Gastroesophageal sphincter (tissue), 4 donors: ENCODE data around the gene MRPL22. TPM values are rescaled to one million over a fixed set of nuclear protein-coding genes. Genes with fewer than 3 reads are reported as not detected.
"Not testable (repeated sequence)": the region's sequence is repeated elsewhere in the genome, so short reads cannot be mapped to it uniquely, and the experiment has no call there.

ENCODE experiments used
- ATAC-seq: fragments of 150-250 bp; one replicate; pipeline ENCODE4 v1.9.1; 2016; ENCODE audit warnings: mild to moderate bottlenecking, moderate library complexity
- H3K27ac ChIP-seq, 4 donors: fragments of 200-600 bp; sonication (generic) in 3 of 4; 1 replicate in 3 of 4; 2 replicates in 1 of 4; pipeline ENCODE4 v1.5.1; 2016 to 2019
- H3K27me3 ChIP-seq: fragments of 200-600 bp; sonication (generic); one replicate; pipeline ENCODE4 v1.5.1; 2019
- H3K36me3 ChIP-seq, 2 donors: fragments of 200-600 bp; sonication (generic); one replicate each; pipeline ENCODE4 v1.5.1; 2019; ENCODE audit warnings: control low read depth in 1 of 2
- H3K4me1 ChIP-seq, 3 donors: fragments of 200-600 bp; sonication (generic); 1 replicate in 2 of 3; 2 replicates in 1 of 3; pipeline ENCODE4 v1.5.1; 2016 to 2019; ENCODE audit warnings: control low read depth in 2 of 3
- H3K4me3 ChIP-seq, 2 donors: fragments of 200-600 bp; sonication (generic); one replicate each; pipeline ENCODE4 v1.5.1; 2019; ENCODE audit warnings: mild to moderate bottlenecking in 1 of 2, moderate library complexity in 1 of 2
- H3K9me3 ChIP-seq, 3 donors: fragments of 200-600 bp; sonication (generic); one replicate each; pipeline ENCODE4 v1.5.1; 2017 to 2019; ENCODE audit warnings: control low read depth in 2 of 3
- EP300 ChIP-seq: sonication (generic); formaldehyde crosslinking; IDR thresholded peaks from one replicate; pipeline ENCODE4 v1.6.1; 2017; ENCODE audit warnings: antibody characterized with exemption, mild to moderate bottlenecking
- POLR2A ChIP-seq, 2 donors: fragments of 450-650 bp; IDR thresholded peaks; one replicate each; pipeline ENCODE4 v1.6.1; 2017; ENCODE audit warnings: antibody characterized with exemption in 2 of 2, mild to moderate bottlenecking in 2 of 2, moderate library complexity in 1 of 2
- POLR2AphosphoS5 ChIP-seq: sonication (generic); formaldehyde crosslinking; IDR thresholded peaks from one replicate; pipeline ENCODE4 v1.6.1; 2017; ENCODE audit warnings: antibody characterized with exemption
- WGBS, 2 donors: methylation state at CpG; one replicate each; pipeline ENCODE4 v1.1.5; 2018; ENCODE audit warnings: low coverage in 1 of 2; 5-methylcytosine and 5-hydroxymethylcytosine counted together
- total RNA-seq, 4 donors: library from RNA; depleted of rRNA; stranded (reverse); fragments of >200 nt; gene quantifications; one replicate each; pipeline ENCODE4 v1.1.0, GENCODE V29; 2016
- TF ChIP-seq, protein P1 (sequence below), 4 experiments: fragments of 200-600 bp in 2 of 4; fragments of 450-650 bp in 2 of 4; sonication (generic) in 1 of 4; IDR thresholded peaks; one replicate each; pipeline ENCODE4 v1.5.1; 2017 to 2019; ENCODE audit warnings: antibody characterized with exemption in 4 of 4, mild to moderate bottlenecking in 2 of 4, moderate library complexity in 2 of 4

Gene MRPL22
- total RNA-seq, 4 donors from 2014 or later, result 14.8 to 23.5 (median 20.5) TPM

DNA sequence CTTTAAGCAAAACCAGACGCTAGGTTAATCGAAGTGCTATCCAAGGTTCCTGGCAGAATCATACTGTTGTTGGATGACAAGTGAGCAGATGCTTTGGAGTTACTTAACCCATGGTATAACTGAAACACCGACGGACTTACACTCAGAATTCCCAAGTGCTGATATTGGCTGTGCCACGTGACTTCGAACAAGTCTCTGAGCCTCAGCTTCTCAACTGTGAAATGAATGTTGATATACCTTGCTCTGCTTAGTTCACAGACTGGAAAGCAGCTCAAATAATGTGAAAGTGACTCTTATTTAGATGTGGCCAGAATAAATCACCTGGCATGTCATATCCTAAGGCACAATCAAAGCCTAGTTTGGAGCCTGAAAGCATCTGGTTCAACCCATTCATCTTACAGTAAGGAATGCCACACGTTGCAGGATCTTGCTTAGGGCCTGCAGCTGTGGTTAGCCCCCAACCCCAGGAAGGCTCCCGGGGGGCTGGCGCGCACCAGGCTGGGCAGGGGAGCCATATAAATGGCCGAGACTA, 3.6 kb upstream of the MRPL22 start:
- peak overlapping the region; percentile 16 to 82 (median 78) for H3K27ac ChIP-seq
- WGBS, 2 donors, result 15 to 30% methylated on average over 5 to 7 of the region's 11 CpGs
- H3K4me3 ChIP-seq, result peak overlapping the region; percentile 69 to 80
- peaks cover 0 to 40% (median 13%) of the 10 kb centered on the region in 3 donors for H3K4me1 ChIP-seq
- no peaks in the 10 kb centered on the region for H3K9me3 ChIP-seq
- no peaks in the 10 kb centered on the region for H3K27me3 ChIP-seq
- no peak for ATAC-seq
- H3K36me3 ChIP-seq, result peaks cover 0 to 31% of the 10 kb centered on the region in 2 donors
- TF ChIP-seq POLR2A (IDR thresholded peaks at IDR 0.05) (no peak), POLR2AphosphoS5 (no peak), EP300 (no peak)
- TF ChIP-seq, protein P1, sequence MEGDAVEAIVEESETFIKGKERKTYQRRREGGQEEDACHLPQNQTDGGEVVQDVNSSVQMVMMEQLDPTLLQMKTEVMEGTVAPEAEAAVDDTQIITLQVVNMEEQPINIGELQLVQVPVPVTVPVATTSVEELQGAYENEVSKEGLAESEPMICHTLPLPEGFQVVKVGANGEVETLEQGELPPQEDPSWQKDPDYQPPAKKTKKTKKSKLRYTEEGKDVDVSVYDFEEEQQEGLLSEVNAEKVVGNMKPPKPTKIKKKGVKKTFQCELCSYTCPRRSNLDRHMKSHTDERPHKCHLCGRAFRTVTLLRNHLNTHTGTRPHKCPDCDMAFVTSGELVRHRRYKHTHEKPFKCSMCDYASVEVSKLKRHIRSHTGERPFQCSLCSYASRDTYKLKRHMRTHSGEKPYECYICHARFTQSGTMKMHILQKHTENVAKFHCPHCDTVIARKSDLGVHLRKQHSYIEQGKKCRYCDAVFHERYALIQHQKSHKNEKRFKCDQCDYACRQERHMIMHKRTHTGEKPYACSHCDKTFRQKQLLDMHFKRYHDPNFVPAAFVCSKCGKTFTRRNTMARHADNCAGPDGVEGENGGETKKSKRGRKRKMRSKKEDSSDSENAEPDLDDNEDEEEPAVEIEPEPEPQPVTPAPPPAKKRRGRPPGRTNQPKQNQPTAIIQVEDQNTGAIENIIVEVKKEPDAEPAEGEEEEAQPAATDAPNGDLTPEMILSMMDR (IDR thresholded peaks at IDR 0.05), result no peak

GRCh38 chr5:154937718-154938466, 3.0 kb upstream of the MRPL22 start, which contains the start of gene GEMIN5:
GEMIN5 (minus strand) TSS chr5:154938211; CDS start chr5:154938133, 78 bp downstream.
- Histone ChIP-seq H3K36me3 (peaks cover 0 to 25% of the 10 kb centered on the region in 2 donors), H3K4me3 (peak within 1 kb of the TSS; percentile 69 to 80), H3K27ac (peak within 1 kb of the TSS; percentile 16 to 82 (median 78)), H3K4me1 (peaks cover 0 to 46% (median 18%) of the 10 kb centered on the region in 3 donors), H3K27me3 (no peaks in the 10 kb centered on the region), H3K9me3 (no peaks in the 10 kb centered on the region)
- TF ChIP-seq POLR2AphosphoS5, result peak; percentile 86
- TF ChIP-seq EP300, result no peak
- TF ChIP-seq, protein P1 (IDR thresholded peaks at IDR 0.05), result peak in 1 of 4 experiments; percentile 20
- TF ChIP-seq POLR2A (IDR thresholded peaks at IDR 0.05), result peak in 1 of 2 donors; percentile 42
- WGBS, 2 donors, result 0% methylated on average over 17 of the region's 61 CpGs; no CpG with 5 or more reads in 1 of the 2 donors
- peak; percentile 95 for ATAC-seq

- ATAC-seq, H3K4me3 ChIP-seq, H3K27me3 ChIP-seq, H3K27ac ChIP-seq, H3K9me3 ChIP-seq: not testable (repeated sequence)
- 74 to 88% methylated on average over 5 of the region's 5 CpGs for WGBS, 2 donors
- Histone ChIP-seq H3K36me3 (peaks cover 0 to 17% of the 10 kb centered on the region in 2 donors), H3K4me1 (peaks cover 0 to 61% (median 18%) of the 10 kb centered on the region in 3 donors)
These were observed 1.5 kb upstream of the MRPL22 start for GRCh38 chr5:154939387-154939786.

- TF ChIP-seq POLR2A (IDR thresholded peaks at IDR 0.05) (no peak), EP300 (no peak), POLR2AphosphoS5 (no peak)
- TF ChIP-seq, protein P1 (IDR thresholded peaks at IDR 0.05), result no peak
- Histone ChIP-seq H3K9me3 (no peaks in the 10 kb centered on the region), H3K4me1 (peaks cover 0 to 71% (median 18%) of the 10 kb centered on the region in 3 donors), H3K36me3 (peaks cover 0 to 10% of the 10 kb centered on the region in 2 donors), H3K27me3 (no peaks in the 10 kb centered on the region), H3K4me3 (peak overlapping the region; percentile 59 to 90), H3K27ac (peak overlapping the region in 3 of 4 donors; percentile 80 to 86 (median 83))
- ATAC-seq, result no peak
- 78 to 80% methylated on average over 6 to 9 of the region's 9 CpGs for WGBS, 2 donors
These were observed 500 bp upstream of the MRPL22 start for GRCh38 chr5:154940375-154940771.

DNA sequence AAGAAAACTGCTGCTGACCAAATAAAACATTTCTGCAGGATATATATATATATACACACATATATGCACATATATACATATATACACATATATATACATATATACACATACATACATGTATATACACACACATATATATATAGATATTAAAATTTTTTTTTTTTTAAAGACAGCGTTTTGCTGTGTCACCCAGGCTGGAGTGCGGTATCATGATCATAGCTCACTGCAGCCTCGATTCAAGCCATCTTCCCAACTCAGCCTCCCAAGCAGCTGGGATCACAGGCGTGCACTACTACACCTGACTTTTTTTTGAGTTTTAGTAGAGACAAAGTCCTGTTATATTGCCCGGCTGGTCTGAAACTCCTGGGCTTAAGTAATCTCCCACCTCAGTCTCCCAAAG, 2.7 kb downstream of the MRPL22 start:
- H3K36me3 ChIP-seq, result peaks cover 0 to 13% of the 10 kb centered on the region in 2 donors
- TF ChIP-seq, protein P1 (IDR thresholded peaks at IDR 0.05), result no peak
- TF ChIP-seq EP300, result no peak
- no peak for TF ChIP-seq POLR2A (IDR thresholded peaks at IDR 0.05)
- no peak for TF ChIP-seq POLR2AphosphoS5
- ATAC-seq, result no peak
- H3K4me3 ChIP-seq, result no peak overlapping the region
- no peak overlapping the region for H3K27ac ChIP-seq
- H3K4me1 ChIP-seq, result peaks cover 0 to 72% (median 9%) of the 10 kb centered on the region in 3 donors
- WGBS, 2 donors, result 82 to 88% methylated on average over 4 to 5 of the region's 5 CpGs
- H3K27me3 ChIP-seq, result no peaks in the 10 kb centered on the region
- H3K9me3 ChIP-seq, result no peaks in the 10 kb centered on the region
